HG03060 (cell line): ENCODE results near the gene RXFP4.
"Not testable (repeated sequence)": the region's sequence is repeated elsewhere in the genome, so short reads cannot be mapped to it uniquely, and the experiment has no call there.

Source experiments
- ATAC-seq: cut with Tn5 transposase; IDR thresholded peaks from one replicate; pipeline ENCODE4 v1.9.1; 2021; ENCODE audit warnings: low read depth, moderate number of reproducible peaks; ENCODE audit not compliant: unreplicated experiment

The RXFP4 gene

DNA sequence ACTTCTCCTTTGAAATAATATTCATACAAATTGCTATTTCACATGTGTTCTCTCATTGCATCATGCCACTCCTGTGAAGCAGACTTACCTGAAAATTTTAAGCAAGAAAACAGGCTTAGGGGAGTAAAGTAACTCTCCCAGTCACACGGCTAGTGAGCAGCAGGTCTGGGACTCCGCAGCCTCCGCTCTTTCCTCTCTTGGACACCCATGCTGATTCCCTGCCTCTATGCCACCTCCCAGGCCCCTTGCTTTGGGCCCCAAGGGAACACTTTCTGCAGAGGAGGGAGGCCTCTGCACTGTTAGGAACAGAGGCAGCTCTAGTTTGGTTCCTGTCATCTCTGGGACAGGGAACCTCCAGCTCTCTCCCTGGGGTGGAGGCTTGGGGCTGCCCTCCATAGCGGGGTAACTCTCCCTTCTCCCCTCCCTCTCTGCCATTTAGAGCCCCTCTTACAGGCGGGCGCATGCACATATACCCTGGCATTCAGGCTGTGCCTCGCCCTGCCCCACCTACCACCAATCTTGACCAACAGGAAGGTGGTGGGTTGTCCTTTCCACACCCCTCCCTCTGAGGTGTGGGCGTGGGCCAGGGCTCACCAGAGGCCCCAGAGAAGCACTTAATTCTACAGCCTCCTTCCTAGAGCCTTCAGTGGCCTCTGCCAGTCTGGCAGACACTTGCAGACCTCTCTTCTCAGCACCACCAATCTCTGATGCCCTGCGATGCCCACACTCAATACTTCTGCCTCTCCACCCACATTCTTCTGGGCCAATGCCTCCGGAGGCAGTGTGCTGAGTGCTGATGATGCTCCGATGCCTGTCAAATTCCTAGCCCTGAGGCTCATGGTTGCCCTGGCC, at the start of gene RXFP4:
Gene RXFP4 (plus strand): TSS at position 646 of the 852 bp plus-strand sequence. CDS start 72 bp downstream, at position 718.
- ATAC-seq, result no peak

- ATAC-seq, result no peak
These were observed 48.6 kb upstream of the RXFP4 start for GRCh38 chr1:155892796-155893195.

GRCh38 chr1:155893389-155894142, 47.9 kb upstream of the RXFP4 start:
- no peak for ATAC-seq

- ATAC-seq, result not testable (repeated sequence)
These were observed 45.8 kb upstream of the RXFP4 start for GRCh38 chr1:155895617-155896016.

DNA sequence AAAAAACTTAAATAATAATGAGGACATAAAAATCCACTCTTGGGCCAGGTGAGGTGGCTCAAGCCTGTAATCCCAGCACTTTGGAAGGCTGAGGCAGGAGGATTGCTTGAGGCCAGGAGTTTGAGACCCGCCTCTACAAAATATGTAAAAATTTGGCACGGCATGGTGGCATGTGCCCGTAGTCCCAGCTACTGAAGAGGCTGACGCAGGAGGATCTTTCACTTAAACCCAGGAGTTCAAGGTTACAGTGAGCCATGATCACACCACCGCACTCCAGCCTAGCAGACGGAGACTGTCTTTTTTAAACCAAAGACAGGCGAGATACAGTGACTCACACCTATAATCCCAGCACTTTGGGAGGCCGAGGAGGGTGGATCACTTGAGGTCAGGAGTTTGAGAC, 45.0 kb upstream of the RXFP4 start:
- not testable (repeated sequence) for ATAC-seq

GRCh38 chr1:155897746-155898145, 43.7 kb upstream of the RXFP4 start:
- ATAC-seq, result no peak

- ATAC-seq, result no peak
These were observed 42.5 kb upstream of the RXFP4 start for GRCh38 chr1:155898888-155899287.

- ATAC-seq, result no peak
These were observed 41.8 kb upstream of the RXFP4 start for GRCh38 chr1:155899683-155900082.

DNA sequence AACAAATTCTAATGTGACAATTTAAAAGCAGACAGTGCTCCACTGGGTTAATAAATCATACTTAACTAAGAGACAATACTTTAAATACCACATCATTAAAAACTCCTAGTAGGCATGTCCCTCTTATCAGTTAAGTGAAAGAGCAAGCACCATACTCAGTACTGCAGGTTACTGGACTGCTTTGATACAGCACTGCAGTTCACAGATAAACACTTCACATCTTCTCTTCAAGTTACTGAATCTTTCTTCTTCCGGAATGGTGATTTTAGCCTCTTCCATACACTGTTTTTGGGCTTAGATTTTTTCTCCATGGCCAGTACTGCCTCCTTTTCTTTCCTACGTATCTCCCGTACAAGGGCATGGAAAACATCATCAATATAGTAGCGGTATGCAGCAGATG, 41.3 kb upstream of the RXFP4 start:
- no peak for ATAC-seq

DNA sequence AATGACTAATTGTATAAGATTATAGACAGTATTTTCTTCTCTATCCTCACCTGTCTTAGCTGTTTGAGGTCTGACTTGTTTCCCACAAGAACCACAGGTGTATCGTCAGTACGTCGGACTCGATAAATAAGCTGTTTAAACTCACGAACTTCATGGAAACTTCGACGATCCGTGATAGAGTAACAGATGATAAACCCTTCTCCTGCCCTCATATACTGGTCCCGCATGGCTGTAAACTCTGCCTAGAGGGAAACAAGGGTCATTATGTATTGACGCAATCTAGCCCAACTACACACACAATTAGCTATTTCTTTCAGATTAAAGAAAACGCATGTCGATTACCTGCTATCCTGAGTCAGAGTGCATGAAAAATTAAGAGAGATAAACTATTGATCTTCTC, 37.2 kb upstream of the RXFP4 start:
- no peak for ATAC-seq

- ATAC-seq, result no peak
These were observed 31.5 kb upstream of the RXFP4 start for GRCh38 chr1:155909894-155910293.

DNA sequence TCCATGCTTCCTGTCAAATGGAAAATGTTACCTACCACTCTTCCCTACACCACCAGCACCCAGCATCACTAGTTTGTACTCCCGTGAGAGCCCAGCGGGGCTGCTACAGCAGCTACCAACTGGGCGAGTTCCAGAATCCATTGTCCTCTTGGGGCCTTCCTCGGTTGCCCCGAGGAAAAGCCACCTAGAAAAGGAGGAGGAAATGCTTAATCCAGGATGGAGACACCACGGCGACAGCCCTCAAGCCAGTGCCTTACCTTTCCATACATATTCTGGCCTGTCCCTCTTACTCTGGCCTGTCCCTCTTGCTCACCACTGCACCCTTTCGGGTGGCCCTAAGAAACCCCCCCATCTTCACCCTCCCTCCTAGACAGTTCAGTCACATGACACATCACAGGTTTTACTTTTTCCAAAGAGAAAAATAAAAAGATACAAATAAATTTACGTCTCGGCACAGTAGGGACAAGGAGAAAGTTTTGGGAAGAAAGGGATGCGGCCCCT, 30.8 kb upstream of the RXFP4 start:
- no peak for ATAC-seq

DNA sequence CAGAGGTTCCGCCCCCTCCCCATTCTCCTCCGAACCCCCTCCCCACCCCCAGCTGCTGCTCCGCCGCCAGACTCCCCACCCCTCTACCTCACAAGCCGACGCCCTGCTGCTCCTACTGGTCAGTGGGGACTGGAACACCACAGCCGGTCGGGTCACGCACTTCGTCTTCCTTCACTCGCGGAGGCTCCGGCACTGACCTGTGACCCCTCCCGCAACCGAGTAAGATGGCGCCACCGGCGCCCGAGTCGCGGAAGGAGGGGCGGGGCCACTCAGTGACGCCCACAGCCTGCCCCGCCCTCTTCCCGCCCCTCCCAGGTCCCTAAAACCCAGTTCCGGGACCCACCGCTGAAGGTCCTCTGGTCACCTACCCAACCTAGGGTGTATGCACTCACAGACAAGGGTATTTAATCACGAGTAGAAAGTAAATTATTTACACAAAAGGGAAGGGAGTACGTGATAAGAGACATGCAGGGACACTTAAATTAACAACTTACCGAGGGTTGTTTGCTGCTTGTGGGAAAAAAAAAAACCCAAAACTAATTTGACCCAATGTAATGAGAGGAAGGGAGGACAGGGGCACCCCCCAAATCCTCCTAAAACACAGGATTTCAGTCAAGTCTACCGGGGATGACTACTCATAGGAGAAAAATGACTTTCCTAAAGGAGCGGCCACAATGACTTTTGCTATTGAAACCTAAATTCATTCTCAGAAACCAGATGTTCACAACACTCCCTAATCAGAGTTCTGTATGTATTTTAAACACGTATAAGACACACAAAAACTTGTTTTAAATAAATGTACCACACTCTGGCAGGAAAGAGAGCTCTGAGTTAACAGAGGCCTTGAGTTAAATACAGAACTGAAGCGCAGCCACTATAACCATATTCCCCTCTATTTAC, 30.0 kb upstream of the RXFP4 start, which contains the start of gene RIT1:
Gene RIT1 (minus strand): TSS at position 194 of the 900 bp plus-strand sequence. CDS start 588 bp downstream, outside the sequence.
- peak; percentile 54 for ATAC-seq

GRCh38 chr1:155912056-155912536, 29.3 kb upstream of the RXFP4 start:
- no peak for ATAC-seq

- ATAC-seq, result no peak
These were observed 27.3 kb upstream of the RXFP4 start for GRCh38 chr1:155913969-155914757.

DNA sequence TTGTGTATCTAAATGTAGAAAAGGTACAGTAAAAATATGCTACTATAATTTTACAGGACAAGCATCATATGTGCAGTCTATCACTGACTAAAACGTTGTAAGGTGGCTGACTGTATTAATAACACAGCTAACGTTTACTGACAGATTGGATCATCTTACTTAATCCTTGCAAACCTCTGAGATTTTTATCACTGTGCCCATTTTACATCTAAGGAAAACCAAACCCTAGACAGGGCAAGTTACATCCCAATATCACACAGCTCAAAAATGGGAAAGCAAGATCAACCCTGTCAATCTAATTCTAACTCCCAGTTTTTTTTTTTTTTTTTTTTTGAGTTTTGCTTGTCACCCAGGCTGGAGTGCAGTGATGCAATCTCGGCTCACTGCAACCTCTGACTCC, 22.8 kb upstream of the RXFP4 start:
- ATAC-seq, result no peak

DNA sequence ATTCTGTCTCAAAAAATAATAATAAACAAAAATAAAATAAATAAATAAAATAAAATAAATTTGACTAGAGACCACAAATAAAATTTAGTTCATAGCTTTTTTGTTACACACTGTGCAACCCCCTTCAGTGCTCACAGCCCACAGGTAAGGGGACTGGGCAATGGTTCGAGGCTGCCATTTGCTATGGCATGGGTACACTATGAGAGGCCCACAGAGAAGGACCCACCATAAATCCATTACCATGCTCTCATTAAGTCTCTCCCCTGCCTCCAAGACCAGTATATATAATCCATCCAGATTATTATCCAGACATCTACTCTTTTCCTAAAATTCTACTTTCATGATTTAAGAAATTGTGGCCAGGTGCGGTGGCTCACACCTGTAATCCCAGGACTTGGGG, 21.6 kb upstream of the RXFP4 start:
- no peak for ATAC-seq

GRCh38 chr1:155920717-155921116, 20.7 kb upstream of the RXFP4 start:
- no peak for ATAC-seq

DNA sequence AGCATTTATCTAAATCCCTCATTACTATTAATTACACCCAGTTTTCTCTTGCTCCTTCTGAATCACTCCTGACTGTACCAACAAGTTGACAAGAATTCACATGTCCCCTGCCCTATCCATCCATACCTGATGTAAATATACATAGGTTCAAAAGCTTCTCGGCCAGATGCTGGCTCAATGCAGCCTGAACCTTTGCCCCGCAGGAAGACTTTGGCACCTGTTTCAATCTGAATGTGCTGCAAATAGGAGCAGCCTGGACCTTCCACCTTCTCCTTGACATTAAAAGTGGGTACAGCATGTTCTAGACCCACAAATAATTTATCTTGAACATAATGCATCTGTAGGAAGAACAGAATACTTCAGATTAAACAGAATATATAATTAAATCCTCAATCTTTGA, 15.9 kb upstream of the RXFP4 start:
- no peak for ATAC-seq
